ENCODE data around the gene MPI.
"Not testable (repeated sequence)": the region's sequence is repeated elsewhere in the genome, so short reads cannot be mapped to it uniquely, and the experiment has no call there.

The MPI gene

GRCh38 chr15:74901612-74902063 lies 11.8 kb downstream of the MPI start:
- H3K9ac ChIP-seq (ENCODE audit: low read length), result no peak overlapping the region
- H3K4me3 ChIP-seq (ENCODE audit: low read length), result no peak overlapping the region
- no peaks in the 10 kb centered on the region for H3K9me3 ChIP-seq (ENCODE audit: control insufficient read depth, low read length)
- H3K4me1 ChIP-seq (ENCODE audit: control insufficient read depth, insufficient read depth, low read length), result peaks cover 27% of the 10 kb centered on the region
- H3K27me3 ChIP-seq (ENCODE audit: control insufficient read depth, insufficient read depth, low read length), result no peaks in the 10 kb centered on the region
- H3K36me3 ChIP-seq (ENCODE audit: control insufficient read depth, insufficient read depth, low read length), result peaks cover 23% of the 10 kb centered on the region

GRCh38 chr15:74902295-74903075 lies 12.6 kb downstream of the MPI start:
- H3K4me3 ChIP-seq (ENCODE audit: low read length), result no peak overlapping the region
- H3K4me1 ChIP-seq (ENCODE audit: control insufficient read depth, insufficient read depth, low read length), result peaks cover 32% of the 10 kb centered on the region
- no peaks in the 10 kb centered on the region for H3K27me3 ChIP-seq (ENCODE audit: control insufficient read depth, insufficient read depth, low read length)
- H3K9me3 ChIP-seq (ENCODE audit: control insufficient read depth, low read length), result no peaks in the 10 kb centered on the region
- peaks cover 18% of the 10 kb centered on the region for H3K36me3 ChIP-seq (ENCODE audit: control insufficient read depth, insufficient read depth, low read length)
- H3K9ac ChIP-seq (ENCODE audit: low read length), result no peak overlapping the region

- Histone ChIP-seq H3K36me3 (ENCODE audit: control insufficient read depth, insufficient read depth, low read length) (peaks cover 18% of the 10 kb centered on the region), H3K4me1 (ENCODE audit: control insufficient read depth, insufficient read depth, low read length) (peaks cover 32% of the 10 kb centered on the region), H3K9ac (ENCODE audit: low read length) (no peak overlapping the region), H3K4me3 (ENCODE audit: low read length) (no peak overlapping the region), H3K27me3 (ENCODE audit: control insufficient read depth, insufficient read depth, low read length) (no peaks in the 10 kb centered on the region), H3K9me3 (ENCODE audit: control insufficient read depth, low read length) (no peaks in the 10 kb centered on the region)
Observed at GRCh38 chr15:74903676-74904075, 13.8 kb downstream of the MPI start.

GRCh38 chr15:74904190-74904805 lies 14.5 kb downstream of the MPI start:
- Histone ChIP-seq H3K9ac (ENCODE audit: low read length) (no peak overlapping the region), H3K27me3 (ENCODE audit: control insufficient read depth, insufficient read depth, low read length) (no peaks in the 10 kb centered on the region), H3K4me1 (ENCODE audit: control insufficient read depth, insufficient read depth, low read length) (peaks cover 32% of the 10 kb centered on the region), H3K36me3 (ENCODE audit: control insufficient read depth, insufficient read depth, low read length) (peaks cover 18% of the 10 kb centered on the region), H3K4me3 (ENCODE audit: low read length) (no peak overlapping the region), H3K9me3 (ENCODE audit: control insufficient read depth, low read length) (no peaks in the 10 kb centered on the region)

GRCh38 chr15:74906067-74906449 lies 16.2 kb downstream of the MPI start:
- peaks cover 31% of the 10 kb centered on the region for H3K4me1 ChIP-seq (ENCODE audit: control insufficient read depth, insufficient read depth, low read length)
- no peaks in the 10 kb centered on the region for H3K9me3 ChIP-seq (ENCODE audit: control insufficient read depth, low read length)
- H3K4me3 ChIP-seq (ENCODE audit: low read length), result peak overlapping the region; percentile 58
- peaks cover 13% of the 10 kb centered on the region for H3K36me3 ChIP-seq (ENCODE audit: control insufficient read depth, insufficient read depth, low read length)
- peak overlapping the region; percentile 79 for H3K9ac ChIP-seq (ENCODE audit: low read length)
- H3K27me3 ChIP-seq (ENCODE audit: control insufficient read depth, insufficient read depth, low read length), result no peaks in the 10 kb centered on the region

GRCh38 chr15:74906450-74907162 lies 16.8 kb downstream of the MPI start, which contains the start of gene FAM219B:
Gene FAM219B (minus strand): TSS chr15:74906851. CDS start chr15:74906800, 51 bp downstream.
- peak within 1 kb of the TSS; percentile 58 for H3K4me3 ChIP-seq (ENCODE audit: low read length)
- H3K4me1 ChIP-seq (ENCODE audit: control insufficient read depth, insufficient read depth, low read length), result peaks cover 26% of the 10 kb centered on the region
- peak within 1 kb of the TSS; percentile 79 for H3K9ac ChIP-seq (ENCODE audit: low read length)
- no peaks in the 10 kb centered on the region for H3K9me3 ChIP-seq (ENCODE audit: control insufficient read depth, low read length)
- peaks cover 13% of the 10 kb centered on the region for H3K36me3 ChIP-seq (ENCODE audit: control insufficient read depth, insufficient read depth, low read length)
- no peaks in the 10 kb centered on the region for H3K27me3 ChIP-seq (ENCODE audit: control insufficient read depth, insufficient read depth, low read length)

- Histone ChIP-seq H3K36me3 (ENCODE audit: control insufficient read depth, insufficient read depth, low read length) (peaks cover 10% of the 10 kb centered on the region), H3K27me3 (ENCODE audit: control insufficient read depth, insufficient read depth, low read length) (no peaks in the 10 kb centered on the region), H3K9ac (ENCODE audit: low read length) (peak overlapping the region; percentile 79), H3K4me3 (ENCODE audit: low read length) (peak overlapping the region; percentile 58), H3K9me3 (ENCODE audit: control insufficient read depth, low read length) (no peaks in the 10 kb centered on the region), H3K4me1 (ENCODE audit: control insufficient read depth, insufficient read depth, low read length) (peaks cover 21% of the 10 kb centered on the region)
Observed at GRCh38 chr15:74907163-74907870, 17.5 kb downstream of the MPI start.

GRCh38 chr15:74908635-74909034 lies 18.8 kb downstream of the MPI start:
- H3K9ac ChIP-seq (ENCODE audit: low read length), result no peak overlapping the region
- no peak overlapping the region for H3K4me3 ChIP-seq (ENCODE audit: low read length)
- peaks cover 3% of the 10 kb centered on the region for H3K36me3 ChIP-seq (ENCODE audit: control insufficient read depth, insufficient read depth, low read length)
- no peaks in the 10 kb centered on the region for H3K9me3 ChIP-seq (ENCODE audit: control insufficient read depth, low read length)
- peaks cover 21% of the 10 kb centered on the region for H3K4me1 ChIP-seq (ENCODE audit: control insufficient read depth, insufficient read depth, low read length)
- H3K27me3 ChIP-seq (ENCODE audit: control insufficient read depth, insufficient read depth, low read length), result no peaks in the 10 kb centered on the region

- H3K4me1 ChIP-seq (ENCODE audit: control insufficient read depth, insufficient read depth, low read length), result no peaks in the 10 kb centered on the region
- no peaks in the 10 kb centered on the region for H3K9me3 ChIP-seq (ENCODE audit: control insufficient read depth, low read length)
- no peak overlapping the region for H3K9ac ChIP-seq (ENCODE audit: low read length)
- no peak overlapping the region for H3K4me3 ChIP-seq (ENCODE audit: low read length)
- no peaks in the 10 kb centered on the region for H3K27me3 ChIP-seq (ENCODE audit: control insufficient read depth, insufficient read depth, low read length)
- no peaks in the 10 kb centered on the region for H3K36me3 ChIP-seq (ENCODE audit: control insufficient read depth, insufficient read depth, low read length)
Observed at GRCh38 chr15:74913041-74913440, 23.2 kb downstream of the MPI start.

- H3K4me1 ChIP-seq (ENCODE audit: control insufficient read depth, insufficient read depth, low read length); H3K27me3 ChIP-seq (ENCODE audit: control insufficient read depth, insufficient read depth, low read length); H3K9me3 ChIP-seq (ENCODE audit: control insufficient read depth, low read length); H3K4me3 ChIP-seq (ENCODE audit: low read length); H3K36me3 ChIP-seq (ENCODE audit: control insufficient read depth, insufficient read depth, low read length); H3K9ac ChIP-seq (ENCODE audit: low read length): not testable (repeated sequence)
Observed at GRCh38 chr15:74913799-74914198, 24.0 kb downstream of the MPI start.

GRCh38 chr15:74917676-74918075 lies 27.8 kb downstream of the MPI start:
- no peaks in the 10 kb centered on the region for H3K27me3 ChIP-seq (ENCODE audit: control insufficient read depth, insufficient read depth, low read length)
- H3K9ac ChIP-seq (ENCODE audit: low read length), result no peak overlapping the region
- no peaks in the 10 kb centered on the region for H3K9me3 ChIP-seq (ENCODE audit: control insufficient read depth, low read length)
- H3K4me1 ChIP-seq (ENCODE audit: control insufficient read depth, insufficient read depth, low read length), result no peaks in the 10 kb centered on the region
- no peaks in the 10 kb centered on the region for H3K36me3 ChIP-seq (ENCODE audit: control insufficient read depth, insufficient read depth, low read length)
- no peak overlapping the region for H3K4me3 ChIP-seq (ENCODE audit: low read length)
